Spleen (tissue), 7 donors: ENCODE results near the gene DYSF.

Experiments used
- CTCF ChIP-seq, 11 experiments: fragments of 200-600 bp in 7 of 11; fragments of 450-650 bp in 4 of 11; sonication (generic) in 4 of 11; IDR thresholded peaks in 8 of 11; conservative IDR thresholded peaks in 3 of 11; 1 replicate in 7 of 11; 2 replicates in 4 of 11; pipeline versions ENCODE4 v1.4.0 to v1.8.0; 2016 to 2021; ENCODE audit warnings: antibody characterized with exemption in 11 of 11, inconsistent platforms in 4 of 11, mild to moderate bottlenecking in 1 of 11
- POLR2AphosphoS5 ChIP-seq, 3 donors: sonication (generic); formaldehyde crosslinking; IDR thresholded peaks; one replicate each; pipeline ENCODE4 v1.5.1; 2017; ENCODE audit warnings: antibody characterized with exemption in 3 of 3
- donor health status: DM: no; HTN: no; CAD: no; lungs with moderate emphysema.
- donor health status: DM: no; HTN: no; CAD: no.
- donor health status: DM: no; HTN: no; CAD: no.

DNA sequence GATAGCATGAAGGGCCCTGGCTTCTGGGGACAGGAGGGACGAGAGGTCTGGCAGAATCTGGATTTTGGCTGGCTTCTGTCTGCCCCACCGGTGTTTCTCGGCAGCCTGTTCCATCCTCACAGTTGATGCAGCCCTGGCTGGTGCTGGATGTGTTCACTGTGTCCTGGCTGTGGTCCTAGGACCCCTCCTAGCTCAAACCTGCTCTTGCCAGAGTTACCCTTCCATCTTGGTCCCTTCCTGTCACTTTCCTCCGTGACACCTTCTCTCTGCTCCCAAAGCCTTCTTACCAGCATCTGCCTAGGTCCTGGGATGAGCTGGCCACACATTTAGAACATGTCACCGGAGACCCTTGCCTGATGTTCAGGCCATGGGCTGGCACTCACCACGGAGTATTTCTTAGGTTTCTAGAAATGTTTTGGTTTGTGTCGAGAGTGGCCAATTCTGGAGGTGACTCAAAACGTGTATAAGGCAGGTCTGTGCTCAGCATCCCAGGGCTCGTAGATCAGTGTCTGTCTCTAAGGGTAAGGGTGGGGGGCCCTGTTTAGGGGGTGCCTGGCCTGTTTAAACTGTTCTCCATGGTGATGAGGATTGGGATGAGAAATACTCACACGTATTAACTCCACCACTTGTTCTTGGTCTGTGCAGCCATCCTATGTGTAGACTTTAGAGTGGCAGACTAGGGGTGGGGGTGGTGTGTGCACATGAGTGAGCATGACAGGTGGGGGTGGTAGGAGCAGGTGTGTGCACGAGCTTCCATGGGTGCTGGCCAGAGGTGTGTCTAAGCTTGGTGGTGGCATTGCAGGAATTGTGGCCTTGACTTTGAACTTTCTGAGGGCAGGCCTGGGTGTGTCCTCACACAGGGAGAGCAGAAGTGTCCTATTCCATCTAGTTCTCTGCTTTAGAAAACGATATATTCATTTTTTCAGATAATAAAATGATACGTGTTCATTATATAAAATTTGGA lies 162.7 kb downstream of the DYSF start:
- TF ChIP-seq CTCF (IDR thresholded peaks at IDR 0.05 in 8 of 11, conservative IDR thresholded peaks at IDR 0.05 in 3 of 11) (no peak), POLR2AphosphoS5 (IDR thresholded peaks at IDR 0.05) (no peak)
